ENCODE data around the gene GZMH. TPM values are rescaled to one million over a fixed set of nuclear protein-coding genes. Genes with fewer than 3 reads are reported as not detected.

GZMH gene
- total and polyA plus RNA-seq, 2 of the 8 experiments (the other 6 are each of a cell fraction or from before 2014, with no cell fraction given), result not detected

DNA sequence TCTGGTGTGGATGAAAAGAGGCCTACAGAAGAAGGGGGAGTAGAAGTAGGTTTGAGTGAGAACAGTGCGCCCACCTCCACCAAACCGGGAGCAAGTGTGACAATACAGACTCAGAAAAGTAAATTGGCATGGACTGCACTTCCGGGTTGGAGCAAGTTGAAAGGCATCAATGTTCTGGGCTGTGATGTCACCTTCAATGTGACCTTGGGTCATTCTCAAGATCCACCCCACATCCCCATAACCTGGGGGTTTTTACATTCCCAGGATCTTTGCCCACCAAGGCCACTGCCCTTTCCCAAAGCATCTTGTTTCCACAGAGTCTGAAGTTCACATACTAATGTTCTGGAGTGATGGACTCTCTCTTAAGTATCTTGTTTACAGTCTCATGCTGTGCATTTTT, 29.8 kb upstream of the GZMH start:
- H3K4me3 ChIP-seq (ENCODE audit: extremely low read depth in 1 of 4, insufficient read depth in 2 of 4, low read depth in 3 of 4, low read length in 4 of 4), result no peak overlapping the region
- no peak overlapping the region for H3K18ac ChIP-seq (ENCODE audit: extremely low read depth, low read length)
- no peak overlapping the region for H2AK5ac ChIP-seq (ENCODE audit: low read depth, low read length)
- H3K9me3 ChIP-seq (ENCODE audit: insufficient read depth in 2 of 2, low read depth in 1 of 2, low read length in 1 of 2), result peaks cover 15 to 33% of the 10 kb centered on the region in 2 experiments; a peak in 3 of 4 replicates
- no peaks in the 10 kb centered on the region for H3K4me1 ChIP-seq (replicated peaks in 1 of 4; ENCODE audit: control insufficient read depth in 3 of 4, insufficient read depth in 4 of 4, low read length in 3 of 4)
- no peaks in the 10 kb centered on the region for H3K79me2 ChIP-seq (ENCODE audit: control insufficient read depth in 1 of 2, insufficient read depth in 2 of 2, low read length in 2 of 2)
- no peak overlapping the region for H3K4me2 ChIP-seq (ENCODE audit: insufficient read depth in 1 of 2, low read depth in 2 of 2, low read length in 2 of 2)
- no peak overlapping the region for H3K9ac ChIP-seq (replicated peaks in 1 of 4; ENCODE audit: extremely low read depth in 1 of 4, low read depth in 3 of 4, low read length in 3 of 4)
- no peak overlapping the region for H2AFZ ChIP-seq (ENCODE audit: low read length)
- H4K5ac ChIP-seq (ENCODE audit: insufficient read length, low read depth, low read length), result no peak overlapping the region
- H2BK15ac ChIP-seq (ENCODE audit: low read length), result no peak overlapping the region
- no peaks in the 10 kb centered on the region for H3K27me3 ChIP-seq (replicated peaks in 1 of 4; ENCODE audit: control insufficient read depth in 3 of 4, extremely low read depth in 1 of 4, insufficient read depth in 3 of 4, low read length in 3 of 4)
- no peak overlapping the region for H2BK20ac ChIP-seq (ENCODE audit: low read length)
- no peak overlapping the region for H4K8ac ChIP-seq (ENCODE audit: extremely low read depth, insufficient read depth, low read length)
- no peaks in the 10 kb centered on the region for H3K79me1 ChIP-seq (ENCODE audit: low read depth, low read length)
- WGBS, 2 experiments (ENCODE audit: extremely low coverage in 1 of 2, insufficient coverage in 1 of 2, insufficient read length in 1 of 2, insufficient replicate concordance in 2 of 2, low coverage in 1 of 2, low lambda C conversion rate in 2 of 2, missing lambda C conversion rate in 1 of 2), result 75% methylated on average over 3 of the region's 3 CpGs; no CpG with 5 or more reads in 1 of the 2 experiments
- ChIA-PET CTCF (ENCODE audit: partially characterized antibody) (no interaction called here), POLR2A (ENCODE audit: partially characterized antibody) (no interaction called here)
- DNase-seq (ENCODE audit: low read depth in 1 of 2, low spot score in 2 of 2) (no peak), FAIRE-seq (no peak)
- H3K27ac ChIP-seq (ENCODE audit: low read depth, low read length), result no peak overlapping the region
- H4K91ac ChIP-seq (replicated peaks; ENCODE audit: insufficient read length, low read length), result no peak overlapping the region
- H3K56ac ChIP-seq (replicated peaks; ENCODE audit: insufficient read length, low read depth, low read length), result no peak overlapping the region
- no peaks in the 10 kb centered on the region for H4K20me1 ChIP-seq (replicated peaks in 1 of 2; ENCODE audit: control insufficient read depth in 1 of 2, insufficient read depth in 2 of 2, low read length in 2 of 2)
- no peak overlapping the region for H3K14ac ChIP-seq (ENCODE audit: insufficient read length)
- H3K36me3 ChIP-seq (ENCODE audit: control insufficient read depth in 2 of 4, insufficient read depth in 4 of 4, low read length in 3 of 4), result no peaks in the 10 kb centered on the region
- 0 out of 2 replicates have a peak, but pooled peaks cover 2% of the 10 kb centered on the region for H3K23me2 ChIP-seq (ENCODE audit: low read depth, low read length)
- no peak overlapping the region for H3K4ac ChIP-seq (replicated peaks; ENCODE audit: insufficient read length, low read depth, low read length)
- H2BK120ac ChIP-seq (replicated peaks; ENCODE audit: low read depth, low read length), result no peak overlapping the region
- H2BK12ac ChIP-seq (ENCODE audit: low read depth, low read length), result no peak overlapping the region
- H3K23ac ChIP-seq (ENCODE audit: insufficient read length), result no peak overlapping the region
- no peak overlapping the region for H2BK5ac ChIP-seq (ENCODE audit: low read depth, low read length)
- no peak for TF ChIP-seq NANOG (IDR thresholded peaks at IDR 0.05; ENCODE audit: insufficient read depth, low read depth, low read length, poor library complexity, severe bottlenecking)
- no peak for TF ChIP-seq KDM5A (IDR thresholded peaks at IDR 0.05; ENCODE audit: low read length)
- TF ChIP-seq, protein P1, sequence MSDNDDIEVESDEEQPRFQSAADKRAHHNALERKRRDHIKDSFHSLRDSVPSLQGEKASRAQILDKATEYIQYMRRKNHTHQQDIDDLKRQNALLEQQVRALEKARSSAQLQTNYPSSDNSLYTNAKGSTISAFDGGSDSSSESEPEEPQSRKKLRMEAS (IDR thresholded peaks at IDR 0.05), result no peak
- no peak for TF ChIP-seq CEBPB (IDR thresholded peaks at IDR 0.05; ENCODE audit: low read depth, low read length)
- TF ChIP-seq CBX5 (IDR thresholded peaks at IDR 0.05; ENCODE audit: low read depth, low read length), result no peak
- TF ChIP-seq CHD1 (IDR thresholded peaks at IDR 0.05; ENCODE audit: low read depth, low read length), result no peak
- TF ChIP-seq CHD2 (IDR thresholded peaks at IDR 0.05; ENCODE audit: low read length), result no peak
- no peak for TF ChIP-seq CTBP2 (IDR thresholded peaks at IDR 0.05; ENCODE audit: borderline replicate concordance, insufficient read depth, insufficient read length, low read length)
- TF ChIP-seq CTCF (IDR thresholded peaks at IDR 0.05; ENCODE audit: control extremely low read depth in 1 of 3, insufficient read depth in 1 of 3, low read depth in 1 of 3, low read length in 3 of 3), result no peak
- TF ChIP-seq EGR1 (IDR thresholded peaks at IDR 0.05; ENCODE audit: borderline replicate concordance, low read depth, low read length), result no peak
- TF ChIP-seq GTF2F1 (IDR thresholded peaks at IDR 0.05; ENCODE audit: borderline replicate concordance, low read depth, low read length), result no peak
- TF ChIP-seq GABPA (IDR thresholded peaks at IDR 0.05; ENCODE audit: borderline replicate concordance, insufficient read depth, low read length), result no peak
